Cortex of kidney (tissue), 1 donor: ENCODE data around the gene BRAF.
"Not testable (repeated sequence)": the region's sequence is repeated elsewhere in the genome, so short reads cannot be mapped to it uniquely, and the experiment has no call there.

Experiments used
- DNase-seq: peaks from one replicate; lab custom pipeline; 2025; lab: John Stamatoyannopoulos, UW

The BRAF gene

DNA sequence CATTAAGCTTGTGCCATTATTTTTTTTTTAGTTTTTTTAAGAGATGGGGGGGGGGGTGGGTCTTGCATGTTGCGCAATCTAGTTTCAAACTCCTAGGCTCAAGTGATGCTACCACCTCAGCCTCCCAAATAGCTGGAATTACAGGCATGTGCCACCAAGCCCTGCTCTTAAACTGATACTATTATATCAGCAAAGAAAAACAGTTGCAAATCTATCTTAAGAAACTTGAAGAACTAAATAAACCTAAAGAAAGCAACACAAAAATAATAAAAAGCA, 47.5 kb downstream of the BRAF start:
- DNase-seq: no peak

- no peak for DNase-seq
Observed at GRCh38 chr7:140876519-140877248, 48.0 kb downstream of the BRAF start.

DNA sequence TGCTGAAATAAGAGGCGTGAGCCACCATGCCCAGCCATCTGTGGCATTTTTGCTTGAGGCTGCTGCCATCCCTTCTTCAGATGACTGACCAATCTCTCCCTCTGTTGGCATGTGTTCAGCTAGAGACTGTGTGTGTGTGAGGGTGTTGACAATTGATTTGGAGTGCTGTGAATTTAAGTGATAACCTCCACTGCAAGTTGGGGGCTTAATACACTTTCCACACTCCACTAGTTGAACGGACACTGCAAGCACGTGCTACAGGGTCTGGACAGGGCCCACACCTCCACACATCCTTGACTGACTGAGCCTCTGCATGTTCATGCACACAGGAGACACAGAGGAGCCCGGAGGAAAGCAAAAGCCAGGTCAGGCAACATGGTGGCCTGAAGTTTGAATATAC, 51.3 kb downstream of the BRAF start:
- DNase-seq: no peak

DNA sequence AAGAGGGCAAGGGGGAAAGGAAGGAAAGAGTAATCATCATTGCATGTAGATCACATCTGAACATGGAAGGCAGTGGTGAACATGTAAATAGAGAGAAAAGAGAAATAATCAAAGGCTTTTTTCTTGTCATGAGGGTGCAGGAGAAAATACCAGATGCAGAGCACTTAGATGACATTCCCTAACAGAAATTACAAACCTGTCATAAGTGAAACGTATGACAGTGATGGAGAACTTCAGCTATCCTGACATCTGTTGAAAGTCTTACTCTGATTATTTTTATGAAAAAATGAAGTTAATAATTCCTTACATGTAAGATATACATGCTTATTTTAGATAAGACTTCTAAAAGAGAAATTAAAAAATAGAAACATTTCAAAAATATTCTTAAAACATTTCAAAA, 54.7 kb downstream of the BRAF start:
- no peak for DNase-seq

DNA sequence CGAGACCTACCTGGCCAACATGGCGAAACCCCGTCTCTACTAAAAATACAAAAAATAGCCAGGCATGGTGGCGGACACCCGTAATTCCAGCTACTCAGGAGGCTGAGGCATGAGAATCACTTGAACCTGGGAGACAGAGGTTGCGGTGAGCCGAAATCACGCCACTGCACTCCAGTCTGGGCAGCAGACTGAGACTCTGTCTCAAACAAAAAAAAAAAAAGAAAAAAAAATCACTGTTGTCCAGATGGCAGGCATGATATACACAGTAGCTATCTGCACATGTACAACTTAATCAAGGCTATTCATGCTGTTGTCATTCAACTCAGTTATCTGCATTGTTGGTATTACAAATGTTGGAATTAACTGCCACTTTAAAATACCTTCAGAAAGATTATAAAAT, 55.3 kb downstream of the BRAF start:
- DNase-seq: no peak

DNA sequence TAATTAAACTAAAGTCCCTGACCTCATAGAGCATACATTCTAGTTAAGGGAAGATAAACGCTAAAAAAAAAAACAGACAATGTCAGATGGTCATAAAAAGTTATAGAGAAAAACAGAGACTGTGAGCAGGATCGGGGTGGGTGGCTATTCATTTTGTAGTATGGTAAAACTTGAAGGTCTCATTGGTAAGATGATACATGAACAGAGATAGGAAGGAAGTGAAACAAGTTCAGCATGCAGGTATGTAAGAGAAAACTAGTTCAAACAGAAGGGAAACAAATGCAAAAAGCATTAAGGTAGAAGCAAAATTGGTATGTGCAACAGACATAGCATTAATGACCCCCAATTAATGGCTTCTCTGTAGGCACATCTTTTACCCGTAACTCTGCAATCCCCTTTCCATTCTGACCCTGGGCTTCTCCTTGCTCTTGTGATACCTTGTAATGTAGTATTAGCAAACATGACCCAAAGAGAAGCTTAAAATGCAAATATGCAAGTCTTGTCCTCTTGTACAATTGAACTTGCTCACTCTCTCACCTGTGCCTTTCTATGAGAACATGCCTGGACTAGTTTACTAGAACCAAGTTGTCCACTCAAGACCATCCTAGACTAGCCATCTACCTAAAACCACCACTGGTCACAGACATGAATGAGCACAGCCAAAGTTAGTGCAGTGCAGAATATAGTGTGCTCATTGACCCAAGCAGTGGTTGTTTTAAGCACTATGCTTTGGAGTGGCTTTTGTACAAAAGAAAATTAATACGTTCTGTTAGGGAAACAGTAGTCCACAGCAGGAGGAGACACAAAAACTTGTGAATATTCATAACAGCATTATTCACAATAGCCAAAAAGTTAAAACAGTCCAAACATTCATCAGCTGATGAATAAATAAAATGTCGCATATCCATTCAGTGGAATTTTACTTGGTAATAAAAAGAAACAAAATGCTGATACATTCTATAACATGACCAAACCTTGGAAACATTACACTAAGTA, 57.0 kb downstream of the BRAF start:
- DNase-seq: no peak

- no peak for DNase-seq
Observed at GRCh38 chr7:140866926-140867325, 57.8 kb downstream of the BRAF start.

GRCh38 chr7:140864732-140865131, 60.0 kb downstream of the BRAF start:
- DNase-seq: no peak

- DNase-seq: no peak
Observed at GRCh38 chr7:140863867-140864266, 60.9 kb downstream of the BRAF start.

- no peak for DNase-seq
Observed at GRCh38 chr7:140863184-140863583, 61.5 kb downstream of the BRAF start.

- no peak for DNase-seq
Observed at GRCh38 chr7:140857048-140857447, 67.7 kb downstream of the BRAF start.

DNA sequence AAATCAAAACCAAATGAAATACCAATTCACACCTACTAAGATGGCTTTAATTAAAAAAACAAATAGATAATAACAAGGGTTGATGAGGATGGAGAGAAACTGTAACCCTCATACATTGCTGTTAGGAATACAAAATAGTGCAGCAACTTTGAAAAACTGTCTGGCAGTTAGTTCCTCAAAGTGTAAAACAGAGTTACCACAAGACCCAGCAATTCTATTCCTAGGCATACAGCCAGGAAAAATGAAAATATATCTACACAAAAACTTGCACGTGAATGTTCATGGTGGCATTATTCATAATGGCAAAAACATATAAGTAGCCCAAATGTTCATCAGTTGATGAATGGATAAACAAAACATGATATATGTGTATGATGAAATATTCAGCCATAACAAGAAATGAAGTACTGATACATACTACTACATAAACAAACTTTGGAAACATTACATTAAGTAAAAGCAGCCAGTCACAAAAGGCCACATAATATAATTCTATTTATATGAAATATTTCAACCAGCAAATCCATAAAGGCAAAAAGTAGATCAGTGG, 83.5 kb downstream of the BRAF start:
- DNase-seq: no peak

- no peak for DNase-seq
Observed at GRCh38 chr7:140831724-140832123, 93.0 kb downstream of the BRAF start.

GRCh38 chr7:140829720-140830119, 95.0 kb downstream of the BRAF start:
- DNase-seq: no peak

DNA sequence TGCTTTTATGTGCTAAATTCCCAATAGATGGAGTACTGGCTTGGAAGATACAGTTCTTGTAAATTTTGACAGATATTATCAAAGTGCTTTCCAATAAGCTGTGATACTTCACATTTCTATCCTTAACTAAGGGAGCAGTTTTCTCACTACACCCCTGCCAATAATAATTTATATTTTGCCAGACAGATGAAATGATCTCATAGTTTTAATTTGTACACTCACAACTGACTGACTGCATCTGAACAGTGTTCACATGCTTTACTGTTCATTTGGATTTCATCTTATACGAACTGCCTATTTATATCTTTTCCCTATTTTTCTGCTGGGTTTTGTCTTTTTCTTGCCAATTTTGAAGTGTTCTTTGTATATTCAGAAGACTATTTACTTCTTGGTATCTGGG, 96.0 kb downstream of the BRAF start:
- no peak for DNase-seq

DNA sequence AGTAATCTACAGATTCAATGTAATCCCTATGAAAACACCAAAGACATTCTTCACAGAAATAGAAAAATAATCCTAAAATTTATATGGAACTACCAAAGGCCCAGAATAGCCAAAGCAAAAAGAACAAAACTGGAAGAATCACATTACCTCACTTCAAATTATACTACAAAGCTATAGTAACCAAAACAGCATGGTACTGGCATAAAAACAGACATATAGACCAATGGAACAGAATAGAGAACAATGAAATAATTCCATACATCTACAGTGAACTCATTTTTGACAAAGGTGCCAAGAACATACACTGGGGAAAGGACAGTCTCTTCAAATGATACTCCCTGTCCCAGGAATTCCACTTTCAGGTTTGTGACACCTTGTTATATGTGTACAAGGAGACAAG, 107.3 kb downstream of the BRAF start:
- not testable (repeated sequence) for DNase-seq

DNA sequence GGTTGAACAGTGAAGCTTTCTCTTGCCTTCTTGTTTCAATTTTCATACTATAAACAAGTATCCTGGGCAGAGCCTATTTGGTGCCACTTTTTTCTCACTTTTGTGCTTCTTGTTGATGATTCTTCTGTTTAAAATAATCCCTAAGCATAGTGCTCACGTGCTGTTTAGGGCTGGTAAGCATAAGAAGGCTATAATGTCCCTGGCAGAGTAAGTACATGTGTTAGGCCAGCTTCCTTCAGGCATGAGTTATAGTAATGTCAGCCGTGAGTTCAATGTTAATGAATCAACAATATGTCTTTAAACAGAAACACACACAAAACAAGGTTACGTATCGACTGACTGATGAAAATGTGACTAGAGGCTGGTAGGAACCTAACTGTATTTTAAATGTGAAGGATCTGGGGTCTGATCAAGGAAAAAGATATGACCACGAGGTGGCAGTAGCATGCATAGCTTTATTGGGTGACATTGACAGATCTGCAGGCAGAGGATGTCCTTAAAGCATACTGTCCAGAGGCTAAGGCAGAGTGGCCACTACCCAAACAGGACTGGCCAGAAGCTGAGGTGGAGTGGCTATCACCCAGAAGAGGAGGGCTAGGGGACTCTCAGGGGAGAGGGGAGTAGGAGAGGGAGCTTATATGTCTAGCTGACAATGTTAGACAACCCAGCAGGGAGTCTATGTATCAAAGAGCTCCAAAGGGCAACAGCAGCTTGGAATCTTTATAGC, 113.7 kb downstream of the BRAF start:
- no peak for DNase-seq

GRCh38 chr7:140810385-140810784, 114.3 kb downstream of the BRAF start:
- no peak for DNase-seq

DNA sequence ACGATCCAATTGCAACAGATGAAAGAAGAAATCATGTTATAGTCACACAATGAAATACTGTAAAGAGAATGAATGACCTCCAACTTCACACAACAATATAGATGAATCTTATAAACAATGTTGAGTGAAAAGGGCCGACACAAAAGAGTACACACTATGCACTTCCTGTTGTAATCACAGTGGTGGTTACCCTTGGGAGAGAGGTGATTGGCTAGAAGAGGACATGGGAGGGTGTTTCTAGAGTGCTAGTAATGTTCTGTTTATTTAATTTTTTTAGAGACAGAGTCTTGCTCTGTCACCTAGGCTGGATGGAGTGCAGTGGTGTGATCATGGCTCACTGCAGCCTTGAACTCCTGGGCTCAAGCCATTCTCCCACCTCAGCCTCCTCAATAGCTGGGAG, 145.8 kb downstream of the BRAF start:
- DNase-seq: no peak

- DNase-seq: no peak
Observed at GRCh38 chr7:140778568-140778967, 146.2 kb downstream of the BRAF start.

DNA sequence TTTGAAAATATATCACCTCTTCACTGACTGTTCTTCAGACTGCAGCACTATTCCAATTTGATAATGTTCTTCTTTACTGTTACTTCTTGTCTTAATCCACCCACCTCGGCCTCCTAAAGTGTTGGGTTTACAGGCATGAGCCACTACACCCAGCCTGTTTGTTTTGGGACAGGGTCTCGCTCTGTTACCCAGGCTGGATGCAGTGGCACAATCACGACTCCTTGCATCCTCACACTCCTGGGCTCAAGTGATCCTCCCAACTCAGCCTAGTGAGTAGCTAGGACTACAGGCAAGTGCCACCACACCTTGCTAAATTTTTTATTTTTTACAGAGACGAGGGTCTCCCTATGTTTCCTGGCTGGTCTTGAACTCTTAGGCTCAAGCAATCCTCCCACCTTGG, 150.4 kb downstream of the BRAF start:
- DNase-seq: no peak

GRCh38 chr7:140773104-140773503, 151.6 kb downstream of the BRAF start:
- no peak for DNase-seq
